Measurements from ENCODE around the gene CDCA4.

The CDCA4 gene

GRCh38 chr14:104972301-104973134 lies 48.4 kb downstream of the CDCA4 start:
- DNase-seq, result peak; percentile 32

GRCh38 chr14:104971447-104972240 lies 49.2 kb downstream of the CDCA4 start:
- DNase-seq, result no peak

- no peak for DNase-seq
Observed at GRCh38 chr14:104970231-104971068, 50.4 kb downstream of the CDCA4 start.

GRCh38 chr14:104969741-104970230 lies 51.1 kb downstream of the CDCA4 start:
- DNase-seq, result no peak

GRCh38 chr14:104968541-104969401 lies 52.1 kb downstream of the CDCA4 start:
- DNase-seq, result peak; percentile 61

GRCh38 chr14:104968153-104968527 lies 52.7 kb downstream of the CDCA4 start:
- peak; percentile 61 for DNase-seq

- peak; percentile 36 for DNase-seq
Observed at GRCh38 chr14:104967386-104968152, 53.3 kb downstream of the CDCA4 start.

GRCh38 chr14:104966981-104967385 lies 53.9 kb downstream of the CDCA4 start:
- no peak for DNase-seq

GRCh38 chr14:104966261-104966865 lies 54.5 kb downstream of the CDCA4 start:
- no peak for DNase-seq

- no peak for DNase-seq
Observed at GRCh38 chr14:104965561-104966231, 55.2 kb downstream of the CDCA4 start.

GRCh38 chr14:104964546-104964945 lies 56.3 kb downstream of the CDCA4 start:
- no peak for DNase-seq

Measured in NCI-H526 treated with DMSO at 0.1 percent for 48 hours (cell line).